ENCODE measurements around the gene ZNF787.

GRCh38 chr19:56099638-56100539, 21.2 kb downstream of the ZNF787 start:
- TF ChIP-seq RCOR1 (IDR thresholded peaks at IDR 0.05; ENCODE audit: insufficient replicate concordance, low read length) (no peak), CTCF (conservative IDR thresholded peaks at IDR 0.05; ENCODE audit: low read depth, low read length) (no peak), ELK1 (IDR thresholded peaks at IDR 0.05; ENCODE audit: borderline replicate concordance, low read depth, low read length) (no peak), USF2 (IDR thresholded peaks at IDR 0.05; ENCODE audit: low read depth, low read length) (no peak), POLR2A (IDR thresholded peaks at IDR 0.05; ENCODE audit: low read depth, low read length) (no peak), CEBPB (IDR thresholded peaks at IDR 0.05; ENCODE audit: low read depth, low read length) (no peak), RAD21 (IDR thresholded peaks at IDR 0.05; ENCODE audit: low read length) (no peak), RFX5 (IDR thresholded peaks at IDR 0.05; ENCODE audit: low read depth, low read length) (no peak), MAFK (IDR thresholded peaks at IDR 0.05; ENCODE audit: low read depth, low read length) (no peak), MXI1 (IDR thresholded peaks at IDR 0.05; ENCODE audit: borderline replicate concordance, low read depth, low read length) (no peak), NFE2L2 (IDR thresholded peaks at IDR 0.05; ENCODE audit: low read depth, low read length) (no peak)

Measured in IMR-90 (cell line).